Stomach smooth muscle (tissue), 2 donors: ENCODE measurements around the gene MYCT1.
"Not testable (repeated sequence)": the region's sequence is repeated elsewhere in the genome, so short reads cannot be mapped to it uniquely, and the experiment has no call there.

Experiments
- H3K27ac ChIP-seq: one replicate; pipeline ENCODE4 v1.7.0; 2013; ENCODE audit warnings: mild to moderate bottlenecking, low read length, inconsistent platforms
- H3K27me3 ChIP-seq, 2 donors: one replicate each; pipeline ENCODE4 v1.7.0; 2013; ENCODE audit warnings: low read length in 2 of 2; ENCODE audit not compliant: insufficient read depth in 2 of 2, control insufficient read depth in 1 of 2
- H3K36me3 ChIP-seq, 2 donors: one replicate each; pipeline ENCODE4 v1.7.0; 2013; ENCODE audit warnings: low read length in 2 of 2; ENCODE audit not compliant: control insufficient read depth in 2 of 2, insufficient read depth in 2 of 2
- H3K4me1 ChIP-seq: one replicate; pipeline ENCODE4 v1.7.0; 2013; ENCODE audit warnings: low read length; ENCODE audit not compliant: control insufficient read depth, insufficient read depth
- H3K4me3 ChIP-seq, 2 donors: one replicate each; pipeline ENCODE4 v1.7.0; 2013; ENCODE audit warnings: low read length in 2 of 2
- H3K9ac ChIP-seq, 2 donors: one replicate each; pipeline ENCODE4 v1.7.0; 2013; ENCODE audit warnings: low read length in 2 of 2, mild to moderate bottlenecking in 1 of 2
- H3K9me3 ChIP-seq, 2 donors: one replicate each; pipeline ENCODE4 v1.7.0; 2013; ENCODE audit warnings: low read length in 2 of 2; ENCODE audit not compliant: control insufficient read depth in 2 of 2
- donor health status: healthy.
- donor health status: Pancreatic carcinoma.

MYCT1 gene

GRCh38 chr6:152697634-152698033, at the start of gene MYCT1:
Gene MYCT1, plus strand, starts transcription at chr6:152697897. Its CDS starts 6 bp downstream, at chr6:152697903.
- Histone ChIP-seq H3K27ac (no peak within 1 kb of the TSS), H3K9ac (no peak within 1 kb of the TSS), H3K27me3 (no peaks in the 10 kb centered on the region), H3K4me3 (no peak within 1 kb of the TSS), H3K4me1 (no peaks in the 10 kb centered on the region), H3K36me3 (no peaks in the 10 kb centered on the region), H3K9me3 (peaks cover 0 to 3% of the 10 kb centered on the region in 2 donors)

- no peak overlapping the region for H3K9ac ChIP-seq
- H3K4me3 ChIP-seq: no peak overlapping the region
- H3K36me3 ChIP-seq: no peaks in the 10 kb centered on the region
- H3K27me3 ChIP-seq: no peaks in the 10 kb centered on the region
- H3K4me1 ChIP-seq: no peaks in the 10 kb centered on the region
- H3K9me3 ChIP-seq: no peaks in the 10 kb centered on the region
- no peak overlapping the region for H3K27ac ChIP-seq
Measured at GRCh38 chr6:152648105-152648504, 49.6 kb upstream of the MYCT1 start.

- H3K36me3 ChIP-seq: no peaks in the 10 kb centered on the region
- no peaks in the 10 kb centered on the region for H3K9me3 ChIP-seq
- no peaks in the 10 kb centered on the region for H3K4me1 ChIP-seq
- H3K9ac ChIP-seq: no peak overlapping the region
- H3K27me3 ChIP-seq: no peaks in the 10 kb centered on the region
- no peak overlapping the region for H3K27ac ChIP-seq
- H3K4me3 ChIP-seq: no peak overlapping the region
Measured at GRCh38 chr6:152651986-152652385, 45.7 kb upstream of the MYCT1 start.

GRCh38 chr6:152661776-152662175, 35.9 kb upstream of the MYCT1 start:
- H3K27ac ChIP-seq: no peak overlapping the region
- H3K36me3 ChIP-seq: no peaks in the 10 kb centered on the region
- no peaks in the 10 kb centered on the region for H3K27me3 ChIP-seq
- no peaks in the 10 kb centered on the region for H3K9me3 ChIP-seq
- H3K9ac ChIP-seq: no peak overlapping the region
- H3K4me3 ChIP-seq: no peak overlapping the region
- no peaks in the 10 kb centered on the region for H3K4me1 ChIP-seq

GRCh38 chr6:152669895-152670294, 27.8 kb upstream of the MYCT1 start:
- no peaks in the 10 kb centered on the region for H3K4me1 ChIP-seq
- no peaks in the 10 kb centered on the region for H3K27me3 ChIP-seq
- no peaks in the 10 kb centered on the region for H3K36me3 ChIP-seq
- H3K27ac ChIP-seq: no peak overlapping the region
- H3K9ac ChIP-seq: no peak overlapping the region
- no peak overlapping the region for H3K4me3 ChIP-seq
- no peaks in the 10 kb centered on the region for H3K9me3 ChIP-seq

GRCh38 chr6:152671171-152671570, 26.5 kb upstream of the MYCT1 start:
- H3K36me3 ChIP-seq: no peaks in the 10 kb centered on the region
- no peaks in the 10 kb centered on the region for H3K27me3 ChIP-seq
- H3K4me3 ChIP-seq: no peak overlapping the region
- H3K4me1 ChIP-seq: no peaks in the 10 kb centered on the region
- no peak overlapping the region for H3K27ac ChIP-seq
- H3K9me3 ChIP-seq: no peaks in the 10 kb centered on the region
- no peak overlapping the region for H3K9ac ChIP-seq

- Histone ChIP-seq H3K27ac (no peak overlapping the region), H3K36me3 (no peaks in the 10 kb centered on the region), H3K9ac (no peak overlapping the region), H3K4me1 (no peaks in the 10 kb centered on the region), H3K4me3 (no peak overlapping the region), H3K9me3 (no peaks in the 10 kb centered on the region), H3K27me3 (no peaks in the 10 kb centered on the region)
Measured at GRCh38 chr6:152673236-152673635, 24.5 kb upstream of the MYCT1 start.

GRCh38 chr6:152680151-152680550, 17.5 kb upstream of the MYCT1 start:
- Histone ChIP-seq H3K9me3 (no peaks in the 10 kb centered on the region), H3K27me3 (no peaks in the 10 kb centered on the region), H3K9ac (no peak overlapping the region), H3K4me1 (no peaks in the 10 kb centered on the region), H3K36me3 (no peaks in the 10 kb centered on the region), H3K4me3 (no peak overlapping the region), H3K27ac (no peak overlapping the region)

- Histone ChIP-seq H3K27ac (no peak overlapping the region), H3K4me1 (no peaks in the 10 kb centered on the region), H3K9me3 (no peaks in the 10 kb centered on the region), H3K36me3 (no peaks in the 10 kb centered on the region), H3K4me3 (no peak overlapping the region), H3K27me3 (no peaks in the 10 kb centered on the region), H3K9ac (no peak overlapping the region)
Measured at GRCh38 chr6:152680879-152681517, 16.7 kb upstream of the MYCT1 start.

GRCh38 chr6:152682141-152682540, 15.6 kb upstream of the MYCT1 start:
- no peak overlapping the region for H3K4me3 ChIP-seq
- H3K36me3 ChIP-seq: no peaks in the 10 kb centered on the region
- no peaks in the 10 kb centered on the region for H3K9me3 ChIP-seq
- H3K9ac ChIP-seq: no peak overlapping the region
- no peak overlapping the region for H3K27ac ChIP-seq
- H3K4me1 ChIP-seq: no peaks in the 10 kb centered on the region
- H3K27me3 ChIP-seq: no peaks in the 10 kb centered on the region

GRCh38 chr6:152682935-152683334, 14.8 kb upstream of the MYCT1 start:
- not testable (repeated sequence) for H3K4me3 ChIP-seq, H3K27me3 ChIP-seq, H3K9ac ChIP-seq, H3K4me1 ChIP-seq, H3K36me3 ChIP-seq, H3K9me3 ChIP-seq, H3K27ac ChIP-seq
